ENCODE results near the gene SIN3B.
"Not testable (repeated sequence)": the region's sequence is repeated elsewhere in the genome, so short reads cannot be mapped to it uniquely, and the experiment has no call there.

Gene SIN3B, protein sequence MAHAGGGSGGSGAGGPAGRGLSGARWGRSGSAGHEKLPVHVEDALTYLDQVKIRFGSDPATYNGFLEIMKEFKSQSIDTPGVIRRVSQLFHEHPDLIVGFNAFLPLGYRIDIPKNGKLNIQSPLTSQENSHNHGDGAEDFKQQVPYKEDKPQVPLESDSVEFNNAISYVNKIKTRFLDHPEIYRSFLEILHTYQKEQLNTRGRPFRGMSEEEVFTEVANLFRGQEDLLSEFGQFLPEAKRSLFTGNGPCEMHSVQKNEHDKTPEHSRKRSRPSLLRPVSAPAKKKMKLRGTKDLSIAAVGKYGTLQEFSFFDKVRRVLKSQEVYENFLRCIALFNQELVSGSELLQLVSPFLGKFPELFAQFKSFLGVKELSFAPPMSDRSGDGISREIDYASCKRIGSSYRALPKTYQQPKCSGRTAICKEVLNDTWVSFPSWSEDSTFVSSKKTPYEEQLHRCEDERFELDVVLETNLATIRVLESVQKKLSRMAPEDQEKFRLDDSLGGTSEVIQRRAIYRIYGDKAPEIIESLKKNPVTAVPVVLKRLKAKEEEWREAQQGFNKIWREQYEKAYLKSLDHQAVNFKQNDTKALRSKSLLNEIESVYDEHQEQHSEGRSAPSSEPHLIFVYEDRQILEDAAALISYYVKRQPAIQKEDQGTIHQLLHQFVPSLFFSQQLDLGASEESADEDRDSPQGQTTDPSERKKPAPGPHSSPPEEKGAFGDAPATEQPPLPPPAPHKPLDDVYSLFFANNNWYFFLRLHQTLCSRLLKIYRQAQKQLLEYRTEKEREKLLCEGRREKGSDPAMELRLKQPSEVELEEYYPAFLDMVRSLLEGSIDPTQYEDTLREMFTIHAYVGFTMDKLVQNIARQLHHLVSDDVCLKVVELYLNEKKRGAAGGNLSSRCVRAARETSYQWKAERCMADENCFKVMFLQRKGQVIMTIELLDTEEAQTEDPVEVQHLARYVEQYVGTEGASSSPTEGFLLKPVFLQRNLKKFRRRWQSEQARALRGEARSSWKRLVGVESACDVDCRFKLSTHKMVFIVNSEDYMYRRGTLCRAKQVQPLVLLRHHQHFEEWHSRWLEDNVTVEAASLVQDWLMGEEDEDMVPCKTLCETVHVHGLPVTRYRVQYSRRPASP

DNA sequence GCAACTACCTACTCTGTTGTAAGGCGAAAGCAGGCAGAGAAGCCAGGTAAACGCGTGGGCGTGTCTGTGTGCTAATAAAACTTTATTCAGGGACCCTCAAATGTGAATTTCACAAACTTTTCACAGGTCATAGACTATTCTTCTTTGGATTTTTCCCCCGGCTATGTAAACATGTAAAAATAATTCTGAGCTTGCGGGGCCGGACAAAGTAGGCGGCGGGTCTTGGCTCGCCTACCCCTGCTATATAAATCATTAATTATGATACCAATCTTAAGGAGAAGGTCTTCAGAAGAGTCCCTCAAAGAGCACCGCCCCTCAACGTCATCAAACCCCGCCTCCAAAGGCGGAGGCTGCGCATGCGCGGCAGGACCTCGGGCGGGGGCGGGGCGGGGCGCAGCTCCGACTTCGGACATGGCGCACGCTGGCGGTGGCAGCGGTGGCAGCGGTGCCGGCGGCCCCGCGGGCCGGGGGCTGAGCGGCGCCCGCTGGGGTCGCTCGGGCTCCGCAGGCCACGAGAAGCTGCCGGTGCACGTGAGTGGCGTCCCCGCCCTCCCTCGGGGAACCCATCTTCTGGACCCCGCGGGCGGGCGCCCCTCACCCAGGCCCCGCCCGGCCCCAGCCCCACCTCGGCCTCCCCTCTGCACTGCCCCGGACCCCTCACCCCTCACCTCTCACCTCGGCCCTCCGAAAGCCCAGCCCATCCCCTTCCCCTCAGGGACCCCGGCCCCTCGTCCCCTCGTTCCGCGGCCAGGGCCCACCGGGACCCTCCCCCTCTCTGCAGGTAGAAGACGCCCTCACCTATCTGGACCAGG is at the start of gene SIN3B:
SIN3B (plus strand) TSS at position 389 of the 812 bp plus-strand sequence; CDS start at position 412, 23 bp downstream.
- peak; percentile 53 to 79 for DNase-seq

DNA sequence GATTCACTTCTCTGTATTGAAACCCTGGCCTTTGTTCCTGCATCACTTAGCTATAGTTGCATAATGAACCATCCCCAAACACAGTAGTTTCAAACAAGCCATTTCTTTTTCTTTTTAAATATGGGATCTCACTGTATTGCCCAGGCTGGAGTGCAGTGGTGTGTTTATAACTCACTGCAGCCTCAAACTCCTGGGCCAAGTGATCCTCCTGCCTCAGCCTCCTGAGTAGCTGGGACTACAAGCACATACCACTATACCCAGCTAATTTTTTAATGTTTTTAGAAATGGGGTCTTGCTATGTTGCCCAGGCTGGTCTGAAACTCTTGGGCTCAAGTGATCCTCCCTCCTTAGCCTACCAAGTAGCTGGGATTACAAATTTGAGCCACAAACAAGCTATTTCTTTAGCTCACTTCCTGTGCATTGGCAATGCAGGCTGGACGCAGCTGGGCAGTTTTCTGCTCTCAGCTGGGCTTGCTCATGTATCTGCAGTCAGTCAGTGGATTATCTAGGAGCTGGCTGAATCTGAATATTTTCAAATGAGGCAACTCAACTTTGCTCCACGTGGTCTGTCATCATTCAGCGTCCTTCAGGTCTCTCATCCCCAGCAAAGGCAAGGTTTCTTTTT is 49.5 kb upstream of the SIN3B start:
- DNase-seq = no peak

GRCh38 chr19:16782719-16783118 is 46.5 kb upstream of the SIN3B start:
- no peak for DNase-seq

DNA sequence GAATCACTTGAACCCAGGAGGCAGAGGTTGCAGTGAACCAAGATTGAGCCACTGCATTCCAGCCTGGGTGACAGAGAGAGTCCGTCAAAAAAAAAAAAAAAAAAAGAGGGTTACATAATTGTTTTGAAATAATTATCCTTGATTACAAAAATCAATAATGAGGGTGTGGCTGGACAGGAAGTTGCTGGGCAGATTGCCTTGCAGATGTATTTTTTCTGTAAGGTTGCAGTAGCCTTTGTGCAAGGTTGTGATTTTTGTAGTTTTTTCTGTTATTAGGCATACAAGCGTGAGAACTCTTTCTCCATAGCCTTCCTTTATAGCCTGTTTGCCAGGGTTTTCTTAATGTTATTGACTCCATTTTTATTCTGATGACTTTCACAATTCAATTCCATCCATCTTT is 40.7 kb upstream of the SIN3B start:
- no peak for DNase-seq

- no peak for DNase-seq
Observed at GRCh38 chr19:16789238-16789637, 40.0 kb upstream of the SIN3B start.

DNA sequence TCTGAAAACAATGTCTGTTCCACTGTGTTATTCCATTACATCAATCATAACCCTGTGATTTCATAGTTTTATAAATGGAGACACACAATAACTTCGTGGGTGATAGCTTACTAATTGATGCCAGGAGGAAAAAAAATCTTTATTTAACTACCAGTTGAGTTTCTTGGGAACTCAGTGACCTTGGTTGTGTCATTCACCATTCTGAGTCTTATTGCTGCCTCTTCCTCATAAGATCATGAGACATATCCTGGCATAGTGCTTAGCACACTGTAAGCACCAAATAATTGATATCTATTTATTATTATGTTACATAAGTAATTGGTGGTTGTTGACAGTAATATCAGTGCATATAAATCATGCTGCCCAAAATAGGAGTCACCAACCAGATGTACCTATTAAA is 39.1 kb upstream of the SIN3B start:
- DNase-seq = no peak

DNA sequence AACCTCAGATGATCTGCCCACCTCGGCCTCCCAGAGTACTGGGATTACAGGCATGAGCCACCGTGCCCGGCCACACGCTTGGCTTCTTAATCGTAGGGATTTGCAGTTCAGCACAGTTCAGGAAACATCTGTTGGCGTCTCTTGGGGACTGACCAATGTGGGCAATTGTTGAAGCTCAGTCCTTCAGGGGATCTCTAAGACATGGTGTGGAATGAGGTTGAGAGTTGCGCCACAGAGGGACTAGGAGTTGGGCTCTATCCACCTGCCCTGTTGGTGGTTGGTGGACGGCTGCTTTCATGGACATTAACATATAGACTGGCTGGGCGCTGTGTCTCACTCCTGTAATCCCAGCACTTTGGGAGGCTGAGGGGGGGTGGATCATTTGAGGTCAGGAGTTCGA is 37.3 kb upstream of the SIN3B start:
- DNase-seq = no peak

GRCh38 chr19:16794456-16795441 is 34.4 kb upstream of the SIN3B start:
- no peak for DNase-seq

DNA sequence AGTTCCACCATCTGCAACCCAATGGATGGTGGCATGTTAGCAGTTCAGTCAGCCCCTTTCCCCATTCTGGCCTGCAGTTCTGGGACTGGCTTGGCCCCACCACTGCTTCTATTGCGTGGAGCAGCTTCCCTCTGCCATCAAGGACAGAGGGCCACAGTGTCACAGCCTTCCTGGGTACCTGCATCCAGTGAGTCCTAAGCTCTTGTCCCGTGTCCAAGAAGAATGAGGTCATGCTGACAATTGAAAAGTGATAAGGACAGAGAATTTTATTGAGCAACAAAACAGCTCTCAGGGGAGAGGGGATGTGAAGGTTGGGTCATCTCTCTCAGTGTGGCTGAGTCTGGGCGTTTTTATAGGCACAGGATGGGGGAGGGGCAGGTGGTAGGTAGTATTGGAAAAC is 33.5 kb upstream of the SIN3B start:
- DNase-seq = no peak

GRCh38 chr19:16797876-16798275 is 31.3 kb upstream of the SIN3B start:
- no peak for DNase-seq

GRCh38 chr19:16798326-16798725 is 30.9 kb upstream of the SIN3B start:
- not testable (repeated sequence) for DNase-seq

DNA sequence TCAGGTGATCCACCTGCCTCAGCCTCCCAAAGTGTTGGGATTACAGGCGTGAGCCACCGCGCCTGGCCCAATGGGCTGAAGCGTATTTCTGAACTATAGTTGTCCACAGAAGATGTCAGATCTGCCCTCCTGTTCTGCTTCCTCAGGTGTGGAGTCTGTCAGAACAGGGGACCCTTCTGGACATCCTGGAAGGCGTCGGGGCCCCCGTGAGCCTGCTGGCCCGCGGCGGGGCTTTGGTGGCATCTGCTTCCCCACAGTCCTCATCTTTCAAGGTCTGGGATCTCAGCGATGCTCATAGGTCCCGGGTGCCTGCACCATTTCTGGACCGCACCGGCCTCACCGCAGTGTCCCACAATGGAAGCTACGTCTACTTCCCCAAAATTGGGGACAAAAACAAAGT is 29.5 kb upstream of the SIN3B start:
- no peak for DNase-seq

DNA sequence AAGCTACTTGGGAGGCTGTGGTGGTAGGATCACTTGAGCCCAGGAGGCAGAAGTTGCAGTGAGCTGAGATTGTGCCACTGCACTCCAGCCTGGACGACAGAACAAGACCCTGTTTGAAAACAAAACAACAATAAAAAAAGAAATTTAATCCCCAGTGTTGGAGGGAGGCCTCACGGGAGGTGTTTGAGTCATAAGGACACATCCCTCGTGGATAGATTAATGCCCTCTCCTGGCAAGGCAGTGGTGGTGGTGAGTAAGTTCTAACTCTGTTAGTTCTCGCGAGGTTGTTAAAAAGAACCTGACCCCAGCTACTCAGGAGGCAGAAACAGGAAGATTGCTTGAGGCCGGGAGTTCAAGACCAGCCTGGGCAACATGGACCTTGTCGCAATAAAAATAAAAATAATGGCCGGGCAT is 27.6 kb upstream of the SIN3B start:
- no peak for DNase-seq

DNA sequence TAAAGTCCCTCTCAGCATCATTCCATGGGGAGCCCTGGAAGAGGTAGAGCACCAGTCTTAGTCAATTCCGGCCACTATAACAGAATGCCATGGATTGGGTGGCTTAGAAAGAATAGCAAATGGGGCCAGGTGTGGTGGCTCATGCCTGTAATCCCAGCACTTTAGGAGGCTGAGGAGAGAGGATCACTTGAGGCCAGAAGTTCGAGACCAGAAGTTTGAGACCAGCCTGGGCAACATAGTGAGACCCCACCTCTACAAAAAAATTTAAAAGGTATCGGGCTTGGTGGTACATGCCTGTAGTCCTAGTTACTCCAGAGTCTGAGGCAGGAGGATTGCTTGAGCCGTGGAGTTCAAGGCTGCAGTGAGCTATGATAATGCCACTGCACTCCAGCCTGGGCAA is 25.0 kb upstream of the SIN3B start:
- DNase-seq = no peak

DNA sequence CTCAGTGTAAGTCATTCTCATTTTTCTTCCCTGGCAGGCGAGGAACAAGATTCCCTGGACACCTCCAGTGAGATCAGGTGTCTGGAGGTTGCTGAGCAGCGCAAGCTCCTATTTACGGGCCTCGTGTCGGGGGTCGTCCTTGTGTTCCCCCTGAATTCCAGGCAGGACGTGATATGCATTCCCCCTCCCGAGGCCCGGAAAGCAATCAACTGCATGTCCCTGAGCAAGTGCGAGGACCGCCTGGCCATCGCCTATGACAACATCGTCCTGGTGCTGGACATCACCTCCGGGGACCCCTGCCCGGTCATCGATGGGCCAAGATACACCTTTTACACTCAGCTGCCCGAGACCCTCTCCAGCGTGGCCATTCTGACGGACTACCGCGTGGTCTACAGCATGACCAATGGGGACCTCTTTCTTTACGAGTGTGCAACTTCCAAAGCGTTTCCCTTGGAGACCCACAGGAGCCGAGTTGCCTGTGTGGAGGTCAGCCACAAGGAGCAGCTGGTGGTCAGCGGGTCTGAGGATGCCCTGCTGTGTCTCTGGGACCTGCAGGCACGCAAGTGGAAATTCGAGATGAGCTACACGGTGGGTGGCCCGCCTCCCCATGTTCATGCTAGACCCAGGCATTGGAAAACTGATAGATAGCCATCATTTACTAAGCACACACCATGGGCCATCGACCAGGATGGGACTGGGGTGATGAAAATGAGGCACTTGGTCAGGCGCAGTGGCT is 21.5 kb upstream of the SIN3B start:
- no peak for DNase-seq

DNA sequence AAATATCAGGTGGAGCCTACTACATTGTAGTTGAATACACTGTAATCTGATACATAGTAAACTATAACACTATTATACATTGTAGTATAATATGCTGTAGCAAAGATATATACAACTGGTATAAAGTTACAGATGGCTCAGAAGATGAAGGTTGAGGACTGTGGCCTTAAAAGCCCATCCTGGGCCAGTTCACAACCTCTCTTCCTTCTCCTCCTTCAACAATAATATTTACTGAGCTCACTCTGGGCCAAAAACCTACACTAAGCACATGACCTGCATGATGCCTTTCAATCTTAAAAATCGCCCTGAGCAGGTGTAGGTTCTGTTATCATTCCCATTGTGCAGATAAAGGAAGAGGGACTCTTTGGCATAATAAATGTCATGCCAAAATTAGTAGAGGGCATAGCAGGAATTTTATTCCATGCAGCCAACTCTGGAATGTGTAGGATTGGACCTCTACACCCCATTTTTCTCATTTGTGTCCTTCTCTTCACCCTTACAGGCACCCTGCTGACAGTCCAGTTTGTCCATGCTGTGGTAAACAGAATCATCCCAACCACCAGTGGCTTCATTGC is 14.6 kb upstream of the SIN3B start:
- DNase-seq = no peak

DNA sequence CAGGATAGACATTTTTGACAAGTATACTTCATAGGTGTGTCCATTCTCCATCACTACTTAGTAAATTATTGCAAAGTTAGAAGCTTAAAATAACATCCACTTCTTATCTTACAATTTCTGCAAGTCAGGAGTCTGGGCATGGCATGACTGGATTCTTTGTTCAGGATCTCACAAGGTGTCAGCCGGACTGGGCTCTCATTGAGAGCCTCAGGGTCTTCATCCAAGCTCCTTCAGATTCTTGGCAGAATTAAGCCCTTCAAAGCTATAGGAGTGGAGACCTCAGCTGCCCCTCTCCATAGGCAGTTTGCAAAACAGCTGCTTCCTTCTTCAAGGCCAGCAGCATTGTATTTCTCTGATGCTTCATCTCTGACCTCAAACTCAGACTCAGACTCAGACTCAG is 9.1 kb upstream of the SIN3B start:
- DNase-seq = no peak

- no peak for DNase-seq
Observed at GRCh38 chr19:16821081-16821480, 8.1 kb upstream of the SIN3B start.

GRCh38 chr19:16822648-16823047 is 6.5 kb upstream of the SIN3B start:
- DNase-seq = no peak

All from NCI-H526 (cell line).